Adipocyte (in vitro differentiated cells): ENCODE results near the gene TAF9B.
"Not testable (repeated sequence)": the region's sequence is repeated elsewhere in the genome, so short reads cannot be mapped to it uniquely, and the experiment has no call there.

ENCODE experiments used
- DNase-seq: peaks from one replicate; pipeline ENCODE4 v3.0.0-alpha.2; 2015; ENCODE audit warnings: low read depth
- H3K27me3 ChIP-seq: replicated peaks from 2 replicates; pipeline ENCODE4 v1.7.0; 2013; ENCODE audit warnings: mild to moderate bottlenecking, low read length, moderate library complexity; ENCODE audit not compliant: control insufficient read depth, insufficient read depth
- H3K36me3 ChIP-seq: 2 replicates; pipeline ENCODE4 v1.7.0; 2013; ENCODE audit warnings: low read length, mild to moderate bottlenecking, moderate library complexity; ENCODE audit not compliant: control insufficient read depth, insufficient read depth, severe bottlenecking
- H3K4me1 ChIP-seq: 2 replicates; pipeline ENCODE4 v1.7.0; 2013; ENCODE audit warnings: mild to moderate bottlenecking, low read length, moderate library complexity; ENCODE audit not compliant: control insufficient read depth, insufficient read depth
- H3K4me3 ChIP-seq: 2 replicates; pipeline ENCODE4 v1.7.0; 2013; ENCODE audit warnings: mild to moderate bottlenecking, low read length, moderate library complexity
- H3K9ac ChIP-seq: 2 replicates; pipeline ENCODE4 v1.7.0; 2013; ENCODE audit warnings: mild to moderate bottlenecking, low read length, moderate library complexity
- H3K9me3 ChIP-seq: 2 replicates; pipeline ENCODE4 v1.7.0; 2013; ENCODE audit warnings: mild to moderate bottlenecking, low read length, moderate library complexity; ENCODE audit not compliant: control insufficient read depth

TAF9B gene

DNA sequence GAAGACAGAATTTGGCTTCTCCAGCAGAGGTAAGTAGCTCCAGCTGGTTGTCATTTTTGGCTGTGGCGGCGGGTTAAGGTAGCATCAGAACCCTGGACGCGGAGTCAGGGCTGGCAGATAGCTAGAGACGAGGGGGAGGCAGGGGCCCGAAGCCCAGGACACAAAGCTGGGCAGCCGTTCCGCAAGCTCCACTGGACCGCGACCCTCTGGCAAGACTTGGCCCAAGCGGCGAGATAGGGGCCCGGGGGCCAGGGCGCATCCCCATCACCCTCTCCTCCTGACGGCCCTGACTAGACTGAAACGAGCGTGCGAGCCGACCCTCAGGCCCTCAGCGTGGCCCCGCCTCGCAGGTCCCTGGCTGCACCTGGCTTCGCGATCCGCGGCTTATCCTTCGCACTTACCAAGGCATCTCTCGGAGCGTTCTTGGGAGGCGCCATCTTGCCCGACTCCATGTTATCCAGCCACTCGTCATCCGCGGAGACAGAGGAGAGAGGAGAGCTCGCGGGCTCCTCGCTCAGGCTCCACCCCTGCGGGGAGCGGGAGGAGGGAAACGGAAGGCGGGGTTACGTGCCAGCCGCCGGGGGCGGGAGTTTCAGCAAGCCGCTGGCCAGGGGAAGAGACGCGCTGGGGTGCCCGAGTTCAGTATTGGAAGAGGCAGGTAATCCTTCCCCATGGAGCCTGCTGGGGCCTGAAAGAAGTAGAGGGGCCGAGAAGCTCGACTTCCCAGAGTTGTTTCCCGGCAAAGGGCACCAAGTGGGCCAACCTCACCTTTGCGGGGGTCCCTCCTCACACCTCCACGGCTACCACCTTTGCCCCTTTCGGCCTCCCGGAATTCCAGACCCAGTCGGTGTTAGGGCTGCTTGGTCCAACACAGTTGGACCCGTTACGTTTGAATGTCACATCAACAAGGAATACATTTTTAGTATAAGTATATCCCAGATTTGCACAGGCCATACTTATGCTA is at the start of gene TAF9B:
Gene TAF9B (minus strand): TSS at position 491 of the 964 bp plus-strand sequence. CDS start 39 bp downstream, at position 452.
- peak within 1 kb of the TSS; percentile 88 for H3K4me3 ChIP-seq
- H3K9ac ChIP-seq: peak within 1 kb of the TSS; percentile 86
- H3K9me3 ChIP-seq: peaks cover 2% of the 10 kb centered on the region
- H3K27me3 ChIP-seq: no peaks in the 10 kb centered on the region
- H3K36me3 ChIP-seq: no peaks in the 10 kb centered on the region
- H3K4me1 ChIP-seq: no peaks in the 10 kb centered on the region
- peak; percentile 87 for DNase-seq

DNA sequence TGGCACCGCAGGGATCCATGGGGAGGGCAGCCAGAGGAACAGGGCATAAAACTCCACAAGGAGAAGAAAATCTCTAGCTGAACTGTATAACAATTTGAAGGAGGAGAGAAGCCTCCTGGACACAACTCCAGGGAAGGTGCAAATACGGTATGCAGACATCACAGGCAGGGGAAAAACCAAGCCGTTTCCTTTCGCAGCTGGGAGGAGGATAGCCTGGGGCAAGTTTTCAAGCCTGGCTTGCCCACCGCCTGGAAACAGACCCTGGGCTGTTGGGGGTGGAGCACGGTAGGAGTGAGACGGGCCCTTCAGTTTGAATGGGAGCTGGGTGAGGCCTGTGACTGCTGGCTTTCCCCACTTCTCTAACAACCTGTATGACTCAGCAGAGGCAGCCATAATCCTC is 43.4 kb upstream of the TAF9B start:
- H3K9ac ChIP-seq: no peak overlapping the region
- no peak for DNase-seq
- no peaks in the 10 kb centered on the region for H3K4me1 ChIP-seq
- no peak overlapping the region for H3K4me3 ChIP-seq
- H3K36me3 ChIP-seq: no peaks in the 10 kb centered on the region
- no peaks in the 10 kb centered on the region for H3K27me3 ChIP-seq
- H3K9me3 ChIP-seq: peaks cover 12% of the 10 kb centered on the region

DNA sequence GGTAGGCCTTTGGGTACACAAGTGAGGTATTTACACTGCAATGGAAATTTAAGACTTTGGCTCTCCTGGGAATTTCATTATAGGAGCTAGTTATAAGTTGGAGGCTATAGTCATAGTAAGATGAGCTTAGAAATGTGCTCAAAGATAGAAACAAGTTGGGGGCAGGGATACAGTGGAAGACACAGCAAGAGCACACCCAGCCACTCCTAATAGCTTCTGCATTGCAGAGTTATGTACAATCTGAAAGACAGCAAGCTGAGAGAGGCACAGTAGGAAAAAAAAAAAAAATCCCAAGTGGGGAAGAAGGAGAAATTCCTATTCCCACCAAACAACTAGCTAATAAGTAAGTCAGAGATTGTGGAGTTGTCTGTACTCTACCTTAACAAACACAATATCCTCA is 41.9 kb upstream of the TAF9B start:
- no peak for DNase-seq
- no peaks in the 10 kb centered on the region for H3K27me3 ChIP-seq
- no peak overlapping the region for H3K9ac ChIP-seq
- H3K4me3 ChIP-seq: no peak overlapping the region
- H3K36me3 ChIP-seq: no peaks in the 10 kb centered on the region
- H3K4me1 ChIP-seq: no peaks in the 10 kb centered on the region
- peaks cover 9% of the 10 kb centered on the region for H3K9me3 ChIP-seq

DNA sequence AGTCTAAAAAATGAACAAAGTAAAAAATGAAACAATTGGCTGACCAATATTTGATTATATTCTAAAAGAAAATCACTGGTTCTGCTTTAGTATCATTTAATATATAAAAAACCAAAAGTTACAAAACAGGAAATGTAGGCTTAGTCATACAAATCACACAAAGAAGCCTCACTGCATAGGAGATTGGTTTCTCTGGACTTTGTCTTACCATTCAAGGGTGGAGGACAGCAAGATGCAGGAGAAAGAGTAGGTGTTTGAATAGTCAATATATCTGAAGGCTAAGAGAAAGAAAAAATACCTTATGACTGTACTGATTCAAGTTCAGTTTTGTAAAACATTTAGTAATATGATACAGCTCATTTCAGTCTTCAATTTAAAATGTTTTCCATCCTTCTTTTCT is 28.6 kb upstream of the TAF9B start:
- Histone ChIP-seq H3K9me3 (no peaks in the 10 kb centered on the region), H3K4me1 (no peaks in the 10 kb centered on the region)
- DNase-seq: no peak

GRCh38 chrX:78165425-78165824 is 26.0 kb upstream of the TAF9B start:
- Histone ChIP-seq H3K27me3 (no peaks in the 10 kb centered on the region), H3K36me3 (no peaks in the 10 kb centered on the region), H3K9me3 (no peaks in the 10 kb centered on the region), H3K9ac (no peak overlapping the region), H3K4me3 (no peak overlapping the region), H3K4me1 (no peaks in the 10 kb centered on the region)
- DNase-seq: no peak

More for the DNA sequence above, 28.6 kb upstream of the TAF9B start:
- Histone ChIP-seq H3K36me3 (no peaks in the 10 kb centered on the region), H3K4me3 (no peak overlapping the region), H3K9ac (no peak overlapping the region), H3K27me3 (no peaks in the 10 kb centered on the region)

DNA sequence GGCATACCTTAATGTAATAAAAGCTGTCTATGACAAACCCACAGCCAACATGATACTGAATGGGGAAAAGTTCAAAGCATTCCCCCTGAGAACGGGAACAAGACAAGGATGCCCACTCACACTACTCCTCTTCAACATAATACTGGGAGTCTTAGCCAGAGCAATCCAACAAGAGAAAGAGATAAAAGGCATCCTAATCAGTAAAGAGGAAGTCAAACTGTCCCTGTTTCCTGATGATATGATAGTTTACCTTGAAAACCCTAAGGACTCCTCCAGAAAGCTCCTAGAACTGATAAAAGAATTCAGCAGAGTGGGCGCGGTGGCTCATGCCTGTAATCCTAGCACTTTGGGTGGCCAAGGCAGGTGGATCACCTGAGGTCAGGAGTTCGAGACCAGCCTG is 23.7 kb upstream of the TAF9B start:
- not testable (repeated sequence) for H3K4me3 ChIP-seq, H3K9ac ChIP-seq, H3K4me1 ChIP-seq, H3K9me3 ChIP-seq, H3K36me3 ChIP-seq, DNase-seq, H3K27me3 ChIP-seq

GRCh38 chrX:78160711-78161110 is 21.3 kb upstream of the TAF9B start:
- H3K27me3 ChIP-seq, DNase-seq, H3K9me3 ChIP-seq: not testable (repeated sequence)

GRCh38 chrX:78157846-78158245 is 18.4 kb upstream of the TAF9B start:
- not testable (repeated sequence) for H3K27me3 ChIP-seq, H3K4me1 ChIP-seq, H3K9ac ChIP-seq, H3K9me3 ChIP-seq, H3K4me3 ChIP-seq, H3K36me3 ChIP-seq, DNase-seq

More at GRCh38 chrX:78160711-78161110, 21.3 kb upstream of the TAF9B start:
- not testable (repeated sequence) for H3K9ac ChIP-seq, H3K36me3 ChIP-seq, H3K4me1 ChIP-seq, H3K4me3 ChIP-seq

DNA sequence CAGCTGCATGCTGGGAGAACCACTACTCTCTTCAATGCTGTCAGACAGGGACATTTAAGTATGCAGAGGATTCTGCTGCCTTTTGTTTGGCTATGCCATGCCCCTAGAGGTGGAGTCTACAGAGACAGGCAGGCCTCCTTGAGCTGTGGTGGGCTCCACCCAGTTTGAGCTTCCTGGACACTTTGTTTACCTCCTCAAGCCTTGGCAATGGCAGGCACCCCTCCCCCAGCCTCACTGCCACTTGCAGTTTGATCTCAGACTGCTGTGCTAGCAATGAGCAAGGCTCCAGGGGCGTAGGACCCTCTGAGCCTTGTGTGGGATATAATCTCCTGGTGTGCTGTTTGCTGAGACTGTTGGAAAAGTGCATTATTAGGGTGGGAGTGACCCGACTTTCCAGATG is 17.9 kb upstream of the TAF9B start:
- H3K9ac ChIP-seq, H3K4me1 ChIP-seq, DNase-seq, H3K4me3 ChIP-seq, H3K9me3 ChIP-seq, H3K27me3 ChIP-seq, H3K36me3 ChIP-seq: not testable (repeated sequence)

DNA sequence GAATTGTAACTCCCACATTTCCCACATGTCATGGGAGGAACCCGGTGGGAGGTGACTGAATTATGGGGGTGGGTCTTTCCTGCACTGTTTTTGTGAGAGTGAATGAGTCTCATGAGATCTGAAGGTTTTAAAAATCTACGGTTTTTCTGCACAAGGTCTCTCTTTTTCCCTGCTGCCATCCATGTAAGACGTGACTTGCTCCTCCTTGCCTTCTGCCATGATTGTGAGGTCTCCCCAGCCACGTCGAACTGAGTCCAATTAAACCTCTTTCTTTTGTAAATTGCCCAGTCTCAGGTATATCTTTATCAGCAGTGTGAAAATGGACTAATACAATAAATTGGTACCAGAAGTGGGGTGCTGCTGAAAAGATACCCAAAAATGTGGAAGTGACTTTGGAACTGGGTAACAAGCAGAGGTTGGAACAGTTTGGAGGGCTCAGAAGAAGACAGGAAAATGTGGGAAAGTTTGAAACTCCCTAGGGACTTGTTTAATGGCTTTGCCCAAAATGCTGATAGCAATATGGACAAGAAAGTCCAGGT is 7.6 kb upstream of the TAF9B start:
- H3K27me3 ChIP-seq, H3K36me3 ChIP-seq, H3K4me1 ChIP-seq, DNase-seq, H3K9ac ChIP-seq, H3K4me3 ChIP-seq: not testable (repeated sequence)
- peaks cover 36% of the 10 kb centered on the region for H3K9me3 ChIP-seq

DNA sequence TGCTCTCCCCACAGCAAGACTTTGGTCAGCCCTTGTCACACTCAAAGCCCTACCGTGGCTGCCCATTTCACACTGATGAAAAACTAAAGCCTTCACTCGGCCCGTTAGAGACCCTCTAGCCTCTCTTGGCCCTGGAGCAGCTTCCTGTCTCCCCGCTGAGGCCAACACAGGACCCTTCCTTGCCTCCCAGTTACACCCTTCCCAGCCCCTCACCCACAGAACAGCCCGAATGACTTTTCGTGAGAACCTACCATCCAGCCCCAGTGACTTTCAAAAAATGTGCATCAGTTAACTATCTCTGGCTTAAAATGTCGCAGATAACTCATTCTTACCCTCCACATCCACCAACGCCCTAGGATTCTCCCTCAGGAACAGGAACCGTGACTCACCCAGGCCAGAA is 756 bp upstream of the TAF9B start:
- no peak overlapping the region for H3K9ac ChIP-seq
- no peak overlapping the region for H3K4me3 ChIP-seq
- no peaks in the 10 kb centered on the region for H3K27me3 ChIP-seq
- H3K4me1 ChIP-seq: no peaks in the 10 kb centered on the region
- DNase-seq: no peak
- peaks cover 2% of the 10 kb centered on the region for H3K9me3 ChIP-seq
- H3K36me3 ChIP-seq: no peaks in the 10 kb centered on the region
